SH-SY5Y (cell line): ENCODE measurements around the gene IFNA8.

Experiments
- GATA2 ChIP-seq: IDR thresholded peaks from 2 replicates; pipeline ENCODE4 v1.6.1; 2011; ENCODE audit warnings: mild to moderate bottlenecking, low read depth, low read length
- GATA3 ChIP-seq: IDR thresholded peaks from 2 replicates; pipeline ENCODE4 v1.6.1; 2011; ENCODE audit warnings: low read depth, mild to moderate bottlenecking, low read length, moderate library complexity

DNA sequence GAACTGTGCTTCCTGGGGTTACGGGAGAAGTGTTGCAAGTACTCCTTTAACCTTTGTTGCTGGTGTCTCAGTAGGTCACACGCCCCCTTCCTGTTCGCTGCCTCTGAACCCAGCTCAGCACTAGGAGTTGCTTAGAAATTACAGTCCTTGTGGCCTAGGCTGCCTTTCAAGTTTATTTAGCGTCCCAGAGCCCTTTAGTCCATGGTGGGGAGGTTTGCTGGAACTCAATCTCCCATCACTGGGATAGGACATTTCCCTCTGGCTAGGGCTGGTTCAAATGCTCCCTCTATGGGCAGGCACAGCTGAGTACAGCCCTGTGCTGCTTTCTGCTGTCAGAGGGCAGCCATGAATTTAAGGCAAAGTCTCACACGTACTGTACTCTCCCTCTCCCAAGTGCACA lies 4.7 kb downstream of the IFNA8 start:
- TF ChIP-seq GATA2 (no peak), GATA3 (no peak)
